GM18861 (cell line): Measurements from ENCODE around the gene XIRP2.
A peak's percentile ranks its signal among the peaks of the same experiment; 100 is the strongest.

ENCODE experiments used
- ATAC-seq: cut with Tn5 transposase; IDR thresholded peaks from one replicate; pipeline ENCODE4 v1.9.1; 2021; ENCODE audit not compliant: unreplicated experiment

The XIRP2 gene

GRCh38 chr2:167275046-167275445 lies 386.8 kb downstream of the XIRP2 start:
- ATAC-seq: no peak

- ATAC-seq: no peak
These were observed 391.5 kb downstream of the XIRP2 start for GRCh38 chr2:167279810-167280209.

GRCh38 chr2:167287212-167287611 lies 398.9 kb downstream of the XIRP2 start:
- no peak for ATAC-seq

- ATAC-seq: no peak
These were observed 401.6 kb downstream of the XIRP2 start for GRCh38 chr2:167289651-167290410.

- peak; percentile 99 for ATAC-seq
These were observed 404.3 kb downstream of the XIRP2 start, which contains the start of gene B3GALT1 for GRCh38 chr2:167292430-167293171. TSS of gene B3GALT1 (plus strand) at chr2:167293001.

- no peak for ATAC-seq
These were observed 405.0 kb downstream of the XIRP2 start for GRCh38 chr2:167293172-167293781.

- no peak for ATAC-seq
These were observed 405.9 kb downstream of the XIRP2 start for GRCh38 chr2:167293943-167294775.

- no peak for ATAC-seq
These were observed 406.5 kb downstream of the XIRP2 start for GRCh38 chr2:167294776-167295140.

- ATAC-seq: no peak
These were observed 409.0 kb downstream of the XIRP2 start for GRCh38 chr2:167297292-167297691.

- no peak for ATAC-seq
These were observed 409.7 kb downstream of the XIRP2 start for GRCh38 chr2:167298017-167298416.
